Liver (tissue), 9 donors: ENCODE results near the gene GBX1. TPM values are rescaled to one million over a fixed set of nuclear protein-coding genes. Genes with fewer than 3 reads are reported as not detected.
A peak's percentile ranks its signal among the peaks of the same experiment; 100 is the strongest.

Experiments
- DNase-seq: peaks from one replicate; pipeline ENCODE4 v3.0.0-alpha.2; 2017; ENCODE audit warnings: low spot score
- H3K27ac ChIP-seq, 2 donors: one replicate each; pipeline ENCODE4 v1.7.0; 2013; ENCODE audit warnings: inconsistent platforms in 2 of 2, low read length in 2 of 2, control low read depth in 1 of 2, low read depth in 1 of 2, mild to moderate bottlenecking in 1 of 2
- H3K27me3 ChIP-seq, 4 donors: one replicate each; pipeline versions ENCODE4 v1.6.1 to v1.7.0; 2013; ENCODE audit warnings: low read length in 3 of 4, inconsistent platforms in 1 of 4, mild to moderate bottlenecking in 1 of 4, moderate library complexity in 1 of 4; ENCODE audit not compliant: control insufficient read depth in 4 of 4, insufficient read depth in 4 of 4
- H3K36me3 ChIP-seq, 4 donors: one replicate each; pipeline versions ENCODE4 v1.6.1 to v1.7.0; 2013; ENCODE audit warnings: low read length in 3 of 4, mild to moderate bottlenecking in 3 of 4, low read depth in 1 of 4, moderate library complexity in 1 of 4; ENCODE audit not compliant: control insufficient read depth in 4 of 4, insufficient read depth in 3 of 4
- H3K4me1 ChIP-seq, 4 donors: one replicate each; pipeline versions ENCODE4 v1.6.1 to v1.7.0; 2013; ENCODE audit warnings: low read length in 3 of 4, mild to moderate bottlenecking in 3 of 4, moderate library complexity in 1 of 4; ENCODE audit not compliant: control insufficient read depth in 4 of 4, insufficient read depth in 4 of 4
- H3K4me3 ChIP-seq, 3 donors: one replicate each; pipeline versions ENCODE4 v1.6.1 to v1.7.0; 2013; ENCODE audit warnings: low read length in 3 of 3, control low read depth in 1 of 3, low read depth in 1 of 3, mild to moderate bottlenecking in 1 of 3
- H3K9ac ChIP-seq, 2 donors: one replicate each; pipeline ENCODE4 v1.7.0; 2013; ENCODE audit warnings: low read length in 2 of 2, mild to moderate bottlenecking in 2 of 2, moderate library complexity in 2 of 2, control low read depth in 1 of 2, low read depth in 1 of 2
- H3K9me3 ChIP-seq, 4 donors: one replicate each; pipeline versions ENCODE4 v1.6.1 to v1.7.0; 2013; ENCODE audit warnings: low read length in 3 of 4; ENCODE audit not compliant: control insufficient read depth in 4 of 4
- ATF3 ChIP-seq: IDR thresholded peaks from 2 replicates; pipeline ENCODE4 v1.6.1; 2016; ENCODE audit warnings: antibody characterized with exemption
- CTCF ChIP-seq: fragments of 150-350 bp; IDR thresholded peaks from 2 replicates; pipeline ENCODE4 v1.5.1; 2017; ENCODE audit warnings: improper control_type of control experiment, low read depth, low read length; ENCODE audit not compliant: missing input control
- FOXA1 ChIP-seq: IDR thresholded peaks from 2 replicates; pipeline ENCODE4 v1.6.1; 2016; ENCODE audit warnings: antibody characterized with exemption
- FOXA2 ChIP-seq: IDR thresholded peaks from 2 replicates; pipeline ENCODE4 v1.6.1; 2016; ENCODE audit warnings: antibody characterized with exemption
- GABPA ChIP-seq, 2 donors: IDR thresholded peaks in 1 of 2; conservative IDR thresholded peaks in 1 of 2; 2 replicates each; pipeline ENCODE4 v1.6.1; 2016; ENCODE audit warnings: antibody characterized with exemption in 2 of 2, mild to moderate bottlenecking in 1 of 2, moderate library complexity in 1 of 2
- HNF4A ChIP-seq, 2 donors: conservative IDR thresholded peaks; 2 replicates each; pipeline ENCODE4 v1.6.1; 2016; ENCODE audit warnings: antibody characterized with exemption in 2 of 2, mild to moderate bottlenecking in 2 of 2
- HNF4G ChIP-seq: IDR thresholded peaks from 2 replicates; pipeline ENCODE4 v1.6.1; 2016; ENCODE audit warnings: antibody characterized with exemption
- JUND ChIP-seq, 2 donors: IDR thresholded peaks; 2 replicates each; pipeline ENCODE4 v1.6.1; 2016; ENCODE audit warnings: antibody characterized with exemption in 2 of 2
- MAX ChIP-seq: IDR thresholded peaks from 2 replicates; pipeline ENCODE4 v1.6.1; 2016; ENCODE audit warnings: antibody characterized with exemption
- NR2F2 ChIP-seq: IDR thresholded peaks from 2 replicates; pipeline ENCODE4 v1.6.1; 2016; ENCODE audit warnings: antibody characterized with exemption
- RAD21 ChIP-seq, 2 donors: IDR thresholded peaks; 2 replicates each; pipeline ENCODE4 v1.6.1; 2016; ENCODE audit warnings: antibody characterized with exemption in 2 of 2, mild to moderate bottlenecking in 2 of 2
- RXRA ChIP-seq, 2 donors: IDR thresholded peaks; 2 replicates each; pipeline ENCODE4 v1.6.1; 2017 to 2018; ENCODE audit warnings: antibody characterized with exemption in 2 of 2, mild to moderate bottlenecking in 1 of 2
- SP1 ChIP-seq: IDR thresholded peaks from 2 replicates; pipeline ENCODE4 v1.6.1; 2018; ENCODE audit warnings: antibody characterized with exemption, mild to moderate bottlenecking
- TAF1 ChIP-seq: conservative IDR thresholded peaks from 2 replicates; pipeline ENCODE4 v1.6.1; 2016; ENCODE audit warnings: antibody characterized with exemption, mild to moderate bottlenecking
- YY1 ChIP-seq: IDR thresholded peaks from 2 replicates; pipeline ENCODE4 v1.6.1; 2016; ENCODE audit warnings: antibody characterized with exemption, mild to moderate bottlenecking
- WGBS: extraction: QIAGEN DNeasy Blood & Tissue Kit; methylation state at CpG from one replicate; pipeline ENCODE4 v1.1.7; 2013; 5-methylcytosine and 5-hydroxymethylcytosine counted together
- polyA plus RNA-seq, 2 donors: library from polyadenylated mRNA; stranded (reverse) in 1 of 2; unstranded in 1 of 2; fragments of 200-250 nt in 1 of 2; fragments of >200 nt in 1 of 2; fragmentation: Nextera tagmentation in 1 of 2; extraction: Ambion mirVana in 1 of 2; gene quantifications; one replicate each; pipeline versions ENCODE4 v1.2.1 to v1.2.3, GENCODE V29; 2013 to 2015
- total RNA-seq, 2 donors: library from RNA; depleted of rRNA; stranded (reverse); fragments of >200 nt; gene quantifications; one replicate each; pipeline ENCODE4 v1.2.3, GENCODE V29; 2014
- donor health status: healthy.
- donor health status: healthy.
- donor health status: healthy.
- donor health status: healthy.
- donor health status: healthy.

GBX1 gene
- total and polyA plus RNA-seq, 4 donors, result not detected

- Histone ChIP-seq H3K9me3 (no peaks in the 10 kb centered on the region), H3K36me3 (peaks cover 9 to 49% (median 17%) of the 10 kb centered on the region in 4 donors), H3K27ac (no peak overlapping the region), H3K4me3 (no peak overlapping the region), H3K9ac (no peak overlapping the region), H3K27me3 (no peaks in the 10 kb centered on the region), H3K4me1 (no peaks in the 10 kb centered on the region)
- TF ChIP-seq CTCF (no peak), SP1 (no peak), RXRA (IDR thresholded peaks at IDR 0.05) (no peak), JUND (IDR thresholded peaks at IDR 0.05) (no peak), GABPA (IDR thresholded peaks at IDR 0.05 in 1 of 2, conservative IDR thresholded peaks at IDR 0.05 in 1 of 2) (no peak), TAF1 (no peak)
- no peak for DNase-seq
- WGBS, result 90% methylated on average over 25 of the region's 25 CpGs
These were observed 24.1 kb downstream of the GBX1 start for GRCh38 chr7:151143261-151144015.

GRCh38 chr7:151142686-151143040, 24.8 kb downstream of the GBX1 start:
- no peaks in the 10 kb centered on the region for H3K9me3 ChIP-seq
- no peaks in the 10 kb centered on the region for H3K4me1 ChIP-seq
- peaks cover 9 to 54% (median 20%) of the 10 kb centered on the region in 4 donors for H3K36me3 ChIP-seq
- 84% methylated on average over 10 of the region's 10 CpGs for WGBS
- TF ChIP-seq RXRA (IDR thresholded peaks at IDR 0.05), result no peak
- no peak for TF ChIP-seq SP1
- no peak for TF ChIP-seq RAD21 (IDR thresholded peaks at IDR 0.05)
- no peak for TF ChIP-seq FOXA1
- TF ChIP-seq GABPA (IDR thresholded peaks at IDR 0.05 in 1 of 2, conservative IDR thresholded peaks at IDR 0.05 in 1 of 2), result no peak
- TF ChIP-seq FOXA2, result no peak
- TF ChIP-seq ATF3, result no peak
- no peak overlapping the region for H3K4me3 ChIP-seq
- peak; percentile 45 for DNase-seq
- H3K9ac ChIP-seq, result no peak overlapping the region
- H3K27me3 ChIP-seq, result no peaks in the 10 kb centered on the region
- H3K27ac ChIP-seq, result no peak overlapping the region

- H3K9ac ChIP-seq, result no peak overlapping the region
- no peak overlapping the region for H3K27ac ChIP-seq
- WGBS, result 93% methylated on average over 31 of the region's 31 CpGs
- no peaks in the 10 kb centered on the region for H3K4me1 ChIP-seq
- no peak for DNase-seq
- H3K4me3 ChIP-seq, result no peak overlapping the region
- no peaks in the 10 kb centered on the region for H3K27me3 ChIP-seq
- TF ChIP-seq NR2F2, result no peak
- no peak for TF ChIP-seq SP1
- no peak for TF ChIP-seq HNF4G
- no peak for TF ChIP-seq MAX
- TF ChIP-seq YY1, result no peak
- no peak for TF ChIP-seq HNF4A (conservative IDR thresholded peaks at IDR 0.05)
- TF ChIP-seq GABPA (IDR thresholded peaks at IDR 0.05 in 1 of 2, conservative IDR thresholded peaks at IDR 0.05 in 1 of 2), result no peak
- TF ChIP-seq CTCF, result no peak
- no peak for TF ChIP-seq RXRA (IDR thresholded peaks at IDR 0.05)
- no peak for TF ChIP-seq FOXA2
- TF ChIP-seq RAD21 (IDR thresholded peaks at IDR 0.05), result no peak
- no peaks in the 10 kb centered on the region for H3K9me3 ChIP-seq
- peaks cover 9 to 56% (median 20%) of the 10 kb centered on the region in 4 donors for H3K36me3 ChIP-seq
These were observed 25.4 kb downstream of the GBX1 start for GRCh38 chr7:151141855-151142685.
